ENCODE results near the gene CLCF1. TPM values are rescaled to one million over a fixed set of nuclear protein-coding genes. Genes with fewer than 3 reads are reported as not detected.

The CLCF1 gene
- total and polyA plus RNA-seq, 2 donors = 0.19 to 2.0 TPM

- 57% methylated on average over 11 of the region's 11 CpGs for WGBS
- H3K4me1 ChIP-seq (ENCODE audit: control insufficient read depth in 2 of 2, insufficient read depth in 2 of 2, low read length in 2 of 2) = peaks cover 14 to 55% of the 10 kb centered on the region in 2 donors
- DNase-seq (ENCODE audit: low read depth in 6 of 9, low spot score in 9 of 9) = peak in 8 of 9 donors; percentile 54 to 84 (median 74)
These were observed 22.0 kb downstream of the CLCF1 start for GRCh38 chr11:67351275-67352005.

DNA sequence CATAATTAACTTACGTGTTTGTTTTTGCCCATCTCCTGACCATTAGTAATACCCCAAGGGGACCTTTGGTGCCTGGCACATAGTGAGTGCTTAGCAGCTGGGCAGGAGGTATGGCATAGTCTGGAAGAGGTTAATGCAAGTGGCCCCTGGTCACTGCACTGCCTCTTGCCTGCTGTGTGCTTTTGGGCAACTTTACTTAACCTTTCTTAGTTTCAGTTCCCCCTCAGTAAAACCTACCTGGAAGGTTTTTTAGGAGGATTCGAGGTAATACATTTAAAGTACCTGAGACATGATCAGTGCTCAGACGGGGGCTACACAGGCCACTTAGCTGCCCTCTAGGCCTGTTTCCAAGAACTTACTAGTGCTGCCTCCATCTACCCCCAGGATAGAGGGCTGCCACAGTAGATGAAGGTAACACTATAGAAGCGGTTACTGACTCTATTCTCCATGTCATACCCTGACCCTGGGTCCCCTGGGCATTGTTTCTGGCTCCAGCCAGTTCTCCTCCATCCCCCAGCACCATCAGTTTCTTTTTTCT, 23.4 kb downstream of the CLCF1 start:
- H3K36me3 ChIP-seq (ENCODE audit: control insufficient read depth in 2 of 2, insufficient read depth in 2 of 2, low read length in 1 of 2) = no peaks in the 10 kb centered on the region
- peaks cover 9 to 53% of the 10 kb centered on the region in 2 donors for H3K4me1 ChIP-seq (ENCODE audit: control insufficient read depth in 2 of 2, insufficient read depth in 2 of 2, low read length in 2 of 2)
- no peak overlapping the region for H3K27ac ChIP-seq (ENCODE audit: low read depth in 1 of 2, low read length in 1 of 2)
- 96% methylated on average over 4 of the region's 4 CpGs for WGBS
- H3K9me3 ChIP-seq (ENCODE audit: control insufficient read depth in 2 of 2, insufficient read depth in 1 of 2, low read length in 1 of 2) = no peaks in the 10 kb centered on the region
- DNase-seq (ENCODE audit: low read depth in 6 of 9, low spot score in 9 of 9) = no peak
- no peaks in the 10 kb centered on the region for H3K27me3 ChIP-seq (ENCODE audit: control insufficient read depth in 2 of 2, insufficient read depth in 1 of 2, low read length in 1 of 2)
- no peak overlapping the region for H3K4me3 ChIP-seq (ENCODE audit: low read length in 2 of 2)

More at GRCh38 chr11:67351275-67352005, 22.0 kb downstream of the CLCF1 start:
- Histone ChIP-seq H3K4me3 (ENCODE audit: low read length in 2 of 2) (no peak overlapping the region), H3K27me3 (ENCODE audit: control insufficient read depth in 2 of 2, insufficient read depth in 1 of 2, low read length in 1 of 2) (no peaks in the 10 kb centered on the region), H3K9me3 (ENCODE audit: control insufficient read depth in 2 of 2, insufficient read depth in 1 of 2, low read length in 1 of 2) (no peaks in the 10 kb centered on the region), H3K36me3 (ENCODE audit: control insufficient read depth in 2 of 2, insufficient read depth in 2 of 2, low read length in 1 of 2) (no peaks in the 10 kb centered on the region), H3K27ac (ENCODE audit: low read depth in 1 of 2, low read length in 1 of 2) (no peak overlapping the region)

- Histone ChIP-seq H3K36me3 (ENCODE audit: control insufficient read depth in 2 of 2, insufficient read depth in 2 of 2, low read length in 1 of 2) (no peaks in the 10 kb centered on the region), H3K27me3 (ENCODE audit: control insufficient read depth in 2 of 2, insufficient read depth in 1 of 2, low read length in 1 of 2) (no peaks in the 10 kb centered on the region), H3K9me3 (ENCODE audit: control insufficient read depth in 2 of 2, insufficient read depth in 1 of 2, low read length in 1 of 2) (no peaks in the 10 kb centered on the region), H3K4me1 (ENCODE audit: control insufficient read depth in 2 of 2, insufficient read depth in 2 of 2, low read length in 2 of 2) (peaks cover 9 to 52% of the 10 kb centered on the region in 2 donors), H3K27ac (ENCODE audit: low read depth in 1 of 2, low read length in 1 of 2) (no peak overlapping the region), H3K4me3 (ENCODE audit: low read length in 2 of 2) (no peak overlapping the region)
- DNase-seq (ENCODE audit: low read depth in 6 of 9, low spot score in 9 of 9) = no peak
- 99% methylated on average over 2 of the region's 2 CpGs for WGBS
These were observed 23.9 kb downstream of the CLCF1 start for GRCh38 chr11:67349457-67349856.

- 92% methylated on average over 5 of the region's 5 CpGs for WGBS
- H3K36me3 ChIP-seq (ENCODE audit: control insufficient read depth in 2 of 2, insufficient read depth in 2 of 2, low read length in 1 of 2) = no peaks in the 10 kb centered on the region
- H3K27ac ChIP-seq (ENCODE audit: low read depth in 1 of 2, low read length in 1 of 2) = no peak overlapping the region
- no peak overlapping the region for H3K4me3 ChIP-seq (ENCODE audit: low read length in 2 of 2)
- H3K9me3 ChIP-seq (ENCODE audit: control insufficient read depth in 2 of 2, insufficient read depth in 1 of 2, low read length in 1 of 2) = no peaks in the 10 kb centered on the region
- DNase-seq (ENCODE audit: low read depth in 6 of 9, low spot score in 9 of 9) = no peak
- H3K27me3 ChIP-seq (ENCODE audit: control insufficient read depth in 2 of 2, insufficient read depth in 1 of 2, low read length in 1 of 2) = no peaks in the 10 kb centered on the region
- H3K4me1 ChIP-seq (ENCODE audit: control insufficient read depth in 2 of 2, insufficient read depth in 2 of 2, low read length in 2 of 2) = peaks cover 9 to 52% of the 10 kb centered on the region in 2 donors
These were observed 24.4 kb downstream of the CLCF1 start for GRCh38 chr11:67349036-67349435.

GRCh38 chr11:67347964-67348749, 25.2 kb downstream of the CLCF1 start:
- WGBS = 89% methylated on average over 11 of the region's 11 CpGs
- Histone ChIP-seq H3K4me1 (ENCODE audit: control insufficient read depth in 2 of 2, insufficient read depth in 2 of 2, low read length in 2 of 2) (peaks cover 5 to 45% of the 10 kb centered on the region in 2 donors), H3K36me3 (ENCODE audit: control insufficient read depth in 2 of 2, insufficient read depth in 2 of 2, low read length in 1 of 2) (no peaks in the 10 kb centered on the region), H3K9me3 (ENCODE audit: control insufficient read depth in 2 of 2, insufficient read depth in 1 of 2, low read length in 1 of 2) (no peaks in the 10 kb centered on the region), H3K4me3 (ENCODE audit: low read length in 2 of 2) (no peak overlapping the region), H3K27me3 (ENCODE audit: control insufficient read depth in 2 of 2, insufficient read depth in 1 of 2, low read length in 1 of 2) (no peaks in the 10 kb centered on the region), H3K27ac (ENCODE audit: low read depth in 1 of 2, low read length in 1 of 2) (no peak overlapping the region)
- DNase-seq (ENCODE audit: low read depth in 6 of 9, low spot score in 9 of 9) = no peak

DNA sequence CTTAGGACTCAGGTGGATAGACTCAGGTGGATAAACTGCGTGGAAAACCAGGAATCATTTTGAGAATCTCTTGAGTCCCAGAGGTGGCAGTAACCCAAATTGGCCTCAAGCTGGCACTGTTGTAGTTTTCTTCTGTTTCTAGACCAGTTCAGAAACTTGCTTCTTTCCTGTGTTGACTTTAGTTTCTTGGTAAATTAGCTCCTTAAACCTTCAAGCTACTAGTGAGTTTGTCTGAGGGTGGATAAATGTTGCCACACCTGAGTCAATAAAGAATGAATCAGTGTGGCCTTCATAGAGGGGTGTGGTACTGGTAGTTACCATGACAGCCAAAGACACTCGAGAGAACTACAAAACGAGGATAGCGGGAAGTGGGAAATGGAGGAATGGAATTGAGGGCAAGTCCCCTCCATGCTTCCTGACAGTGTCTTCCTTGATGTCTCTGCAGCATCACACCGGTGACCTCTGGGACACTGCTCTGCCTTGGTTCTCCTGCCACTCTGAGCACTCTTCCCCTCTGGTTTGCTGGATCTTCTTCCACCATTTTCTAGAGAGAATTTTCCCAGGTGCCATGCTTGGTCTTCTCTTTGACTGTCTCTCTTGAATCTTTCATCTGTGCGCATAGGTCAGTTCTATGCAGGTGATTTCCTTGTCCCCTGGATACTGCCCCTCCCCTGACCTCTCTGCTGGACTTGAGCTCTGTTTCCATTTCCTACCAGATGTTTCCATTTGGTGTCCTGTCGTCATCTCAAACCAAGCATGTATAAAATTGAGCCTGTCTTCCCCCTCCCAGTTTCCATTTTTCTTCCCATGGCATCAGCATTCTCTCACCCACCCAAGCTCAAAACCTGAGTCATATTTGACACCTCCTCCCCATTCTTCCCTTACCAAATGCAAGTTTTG, 27.2 kb downstream of the CLCF1 start:
- Histone ChIP-seq H3K4me1 (ENCODE audit: control insufficient read depth in 2 of 2, insufficient read depth in 2 of 2, low read length in 2 of 2) (peaks cover 0 to 26% of the 10 kb centered on the region in 2 donors), H3K4me3 (ENCODE audit: low read length in 2 of 2) (no peak overlapping the region), H3K9me3 (ENCODE audit: control insufficient read depth in 2 of 2, insufficient read depth in 1 of 2, low read length in 1 of 2) (peaks cover 0 to 4% of the 10 kb centered on the region in 2 donors), H3K36me3 (ENCODE audit: control insufficient read depth in 2 of 2, insufficient read depth in 2 of 2, low read length in 1 of 2) (no peaks in the 10 kb centered on the region), H3K27me3 (ENCODE audit: control insufficient read depth in 2 of 2, insufficient read depth in 1 of 2, low read length in 1 of 2) (no peaks in the 10 kb centered on the region), H3K27ac (ENCODE audit: low read depth in 1 of 2, low read length in 1 of 2) (no peak overlapping the region)
- DNase-seq (ENCODE audit: low read depth in 6 of 9, low spot score in 9 of 9) = peak in 2 of 9 donors; percentile 36 to 62
- 91% methylated on average over 7 of the region's 7 CpGs for WGBS

- H3K27me3 ChIP-seq (ENCODE audit: control insufficient read depth in 2 of 2, insufficient read depth in 1 of 2, low read length in 1 of 2) = no peaks in the 10 kb centered on the region
- DNase-seq (ENCODE audit: low read depth in 6 of 9, low spot score in 9 of 9) = no peak
- H3K36me3 ChIP-seq (ENCODE audit: control insufficient read depth in 2 of 2, insufficient read depth in 2 of 2, low read length in 1 of 2) = no peaks in the 10 kb centered on the region
- peaks cover 0 to 4% of the 10 kb centered on the region in 2 donors for H3K9me3 ChIP-seq (ENCODE audit: control insufficient read depth in 2 of 2, insufficient read depth in 1 of 2, low read length in 1 of 2)
- H3K4me1 ChIP-seq (ENCODE audit: control insufficient read depth in 2 of 2, insufficient read depth in 2 of 2, low read length in 2 of 2) = peaks cover 0 to 24% of the 10 kb centered on the region in 2 donors
- H3K27ac ChIP-seq (ENCODE audit: low read depth in 1 of 2, low read length in 1 of 2) = peak overlapping the region in 1 of 2 donors; percentile 20
- 93% methylated on average over 8 of the region's 8 CpGs for WGBS
- no peak overlapping the region for H3K4me3 ChIP-seq (ENCODE audit: low read length in 2 of 2)
These were observed 28.0 kb downstream of the CLCF1 start for GRCh38 chr11:67345247-67345919.

GRCh38 chr11:67344264-67344663, 29.1 kb downstream of the CLCF1 start:
- no peaks in the 10 kb centered on the region for H3K27me3 ChIP-seq (ENCODE audit: control insufficient read depth in 2 of 2, insufficient read depth in 1 of 2, low read length in 1 of 2)
- no peak overlapping the region for H3K27ac ChIP-seq (ENCODE audit: low read depth in 1 of 2, low read length in 1 of 2)
- no peaks in the 10 kb centered on the region for H3K36me3 ChIP-seq (ENCODE audit: control insufficient read depth in 2 of 2, insufficient read depth in 2 of 2, low read length in 1 of 2)
- H3K4me3 ChIP-seq (ENCODE audit: low read length in 2 of 2) = no peak overlapping the region
- DNase-seq (ENCODE audit: low read depth in 6 of 9, low spot score in 9 of 9) = peak in 1 of 9 donors; percentile 52
- peaks cover 0 to 4% of the 10 kb centered on the region in 2 donors for H3K9me3 ChIP-seq (ENCODE audit: control insufficient read depth in 2 of 2, insufficient read depth in 1 of 2, low read length in 1 of 2)
- H3K4me1 ChIP-seq (ENCODE audit: control insufficient read depth in 2 of 2, insufficient read depth in 2 of 2, low read length in 2 of 2) = peaks cover 0 to 24% of the 10 kb centered on the region in 2 donors
- 74% methylated on average over 4 of the region's 4 CpGs for WGBS

Measured in thymus (tissue), 11 donors.